ENCODE data around the gene ALCAM. TPM values are rescaled to one million over a fixed set of nuclear protein-coding genes. Genes with fewer than 3 reads are reported as not detected.

The ALCAM gene
- total RNA-seq, 1 experiment from 2014 or later, result 0.41 TPM

DNA sequence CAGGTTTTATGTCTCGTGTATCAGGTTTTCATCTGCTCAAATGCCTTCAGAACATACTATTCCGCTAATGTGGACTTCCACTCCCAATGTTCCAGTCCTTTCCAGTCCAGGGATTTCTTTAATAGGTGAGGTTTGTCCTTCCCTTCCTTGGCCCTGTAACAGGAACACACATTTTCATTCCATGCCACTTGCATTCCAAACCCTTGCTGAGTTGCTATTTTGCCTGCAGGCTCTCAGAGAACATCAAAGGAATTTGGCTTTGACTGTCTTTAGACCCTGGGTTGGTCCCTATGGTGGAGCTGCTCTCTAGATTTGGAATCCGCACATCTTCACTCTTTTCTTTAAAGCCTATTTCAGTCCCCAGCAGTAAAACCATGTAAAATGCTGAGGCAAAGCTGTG lies 12.3 kb upstream of the ALCAM start:
- intact Hi-C loops (cut with micrococcal nuclease; ENCODE audit: unreplicated experiment), result no loop called here
- H3K27ac Mint-ChIP-seq (ENCODE audit: unreplicated experiment), result no peak overlapping the region
- CTCF ChIA-PET, result no interaction called here
- no peaks in the 10 kb centered on the region for H3K9me3 Mint-ChIP-seq (ENCODE audit: unreplicated experiment)
- H3K27me3 ChIP-seq (replicated peaks; ENCODE audit: control insufficient read depth, insufficient read depth, low read length), result no peaks in the 10 kb centered on the region
- H3K4me1 Mint-ChIP-seq (ENCODE audit: low read depth, unreplicated experiment), result no peaks in the 10 kb centered on the region
- TF ChIP-seq, protein P1, sequence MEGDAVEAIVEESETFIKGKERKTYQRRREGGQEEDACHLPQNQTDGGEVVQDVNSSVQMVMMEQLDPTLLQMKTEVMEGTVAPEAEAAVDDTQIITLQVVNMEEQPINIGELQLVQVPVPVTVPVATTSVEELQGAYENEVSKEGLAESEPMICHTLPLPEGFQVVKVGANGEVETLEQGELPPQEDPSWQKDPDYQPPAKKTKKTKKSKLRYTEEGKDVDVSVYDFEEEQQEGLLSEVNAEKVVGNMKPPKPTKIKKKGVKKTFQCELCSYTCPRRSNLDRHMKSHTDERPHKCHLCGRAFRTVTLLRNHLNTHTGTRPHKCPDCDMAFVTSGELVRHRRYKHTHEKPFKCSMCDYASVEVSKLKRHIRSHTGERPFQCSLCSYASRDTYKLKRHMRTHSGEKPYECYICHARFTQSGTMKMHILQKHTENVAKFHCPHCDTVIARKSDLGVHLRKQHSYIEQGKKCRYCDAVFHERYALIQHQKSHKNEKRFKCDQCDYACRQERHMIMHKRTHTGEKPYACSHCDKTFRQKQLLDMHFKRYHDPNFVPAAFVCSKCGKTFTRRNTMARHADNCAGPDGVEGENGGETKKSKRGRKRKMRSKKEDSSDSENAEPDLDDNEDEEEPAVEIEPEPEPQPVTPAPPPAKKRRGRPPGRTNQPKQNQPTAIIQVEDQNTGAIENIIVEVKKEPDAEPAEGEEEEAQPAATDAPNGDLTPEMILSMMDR (IDR thresholded peaks at IDR 0.05; ENCODE audit: insufficient read depth in 1 of 2, low read depth in 1 of 2, low read length in 1 of 2, severe bottlenecking in 1 of 2, unreplicated experiment in 1 of 2), result no peak
- BruUV-seq (replicated peaks), result no TSS peak
- H3K4me3 Mint-ChIP-seq (ENCODE audit: unreplicated experiment), result no peak overlapping the region
- H3K9me3 ChIP-seq, result no peaks in the 10 kb centered on the region
- H3K36me3 Mint-ChIP-seq (ENCODE audit: insufficient read depth, unreplicated experiment), result no peaks in the 10 kb centered on the region
- POLR2A ChIA-PET, result no interaction called here
- no peaks in the 10 kb centered on the region for H3K36me3 ChIP-seq (ENCODE audit: control insufficient read depth, insufficient read depth, low read length)
- no peak overlapping the region for H3K4me3 ChIP-seq (ENCODE audit: low read depth, low read length)
- no peak for DNase-seq
- H3K4me1 ChIP-seq, result no peaks in the 10 kb centered on the region
- H3K27me3 Mint-ChIP-seq (ENCODE audit: insufficient read depth, unreplicated experiment), result peaks cover 3% of the 10 kb centered on the region

DNA sequence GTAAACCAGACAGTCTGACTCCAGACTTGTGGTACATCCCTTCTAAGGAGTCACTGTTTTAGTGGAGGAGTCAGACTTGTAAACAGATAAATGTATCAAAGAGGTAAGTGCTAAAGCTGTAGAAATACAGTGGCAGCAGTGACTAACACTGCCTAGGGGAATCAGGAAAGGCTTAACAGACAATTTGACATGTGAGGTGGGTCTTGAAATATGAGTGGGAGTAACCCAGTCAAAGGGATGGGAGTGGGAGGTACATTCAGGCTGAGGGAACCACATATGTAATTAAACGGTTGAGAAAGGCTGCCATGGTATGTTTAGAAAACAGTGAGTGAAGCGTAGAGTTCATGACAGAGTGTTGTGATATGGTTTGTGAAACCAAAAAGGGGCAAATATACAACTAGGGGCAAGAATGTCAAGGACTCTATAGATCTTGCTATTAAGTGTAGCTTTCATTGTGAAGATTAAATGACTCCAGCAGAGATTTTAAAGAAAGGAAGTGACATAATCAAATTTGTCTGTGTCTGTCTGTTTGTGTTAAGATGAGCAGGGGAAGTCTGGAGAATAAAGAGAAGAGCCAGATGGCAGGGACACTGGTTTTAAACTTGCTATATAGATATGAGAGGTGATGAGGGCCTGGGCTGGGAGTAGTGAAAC lies 11.2 kb upstream of the ALCAM start:
- Histone ChIP-seq H3K4me1 (no peaks in the 10 kb centered on the region), H3K27me3 (replicated peaks; ENCODE audit: control insufficient read depth, insufficient read depth, low read length) (no peaks in the 10 kb centered on the region), H3K9me3 (no peaks in the 10 kb centered on the region), H3K4me3 (ENCODE audit: low read depth, low read length) (no peak overlapping the region), H3K36me3 (ENCODE audit: control insufficient read depth, insufficient read depth, low read length) (no peaks in the 10 kb centered on the region)
- Mint-ChIP-seq H3K27me3 (ENCODE audit: insufficient read depth, unreplicated experiment) (peaks cover 3% of the 10 kb centered on the region), H3K27ac (ENCODE audit: unreplicated experiment) (no peak overlapping the region), H3K36me3 (ENCODE audit: insufficient read depth, unreplicated experiment) (no peaks in the 10 kb centered on the region), H3K4me1 (ENCODE audit: low read depth, unreplicated experiment) (no peaks in the 10 kb centered on the region), H3K4me3 (ENCODE audit: unreplicated experiment) (no peak overlapping the region), H3K9me3 (ENCODE audit: unreplicated experiment) (no peaks in the 10 kb centered on the region)
- intact Hi-C loops (cut with micrococcal nuclease; ENCODE audit: unreplicated experiment), result no loop called here
- TF ChIP-seq, protein P1 (IDR thresholded peaks at IDR 0.05; ENCODE audit: insufficient read depth in 1 of 2, low read depth in 1 of 2, low read length in 1 of 2, severe bottlenecking in 1 of 2, unreplicated experiment in 1 of 2), result no peak
- CTCF ChIA-PET, result no interaction called here
- no peak for DNase-seq
- POLR2A ChIA-PET, result no interaction called here
- BruUV-seq (replicated peaks), result no TSS peak

DNA sequence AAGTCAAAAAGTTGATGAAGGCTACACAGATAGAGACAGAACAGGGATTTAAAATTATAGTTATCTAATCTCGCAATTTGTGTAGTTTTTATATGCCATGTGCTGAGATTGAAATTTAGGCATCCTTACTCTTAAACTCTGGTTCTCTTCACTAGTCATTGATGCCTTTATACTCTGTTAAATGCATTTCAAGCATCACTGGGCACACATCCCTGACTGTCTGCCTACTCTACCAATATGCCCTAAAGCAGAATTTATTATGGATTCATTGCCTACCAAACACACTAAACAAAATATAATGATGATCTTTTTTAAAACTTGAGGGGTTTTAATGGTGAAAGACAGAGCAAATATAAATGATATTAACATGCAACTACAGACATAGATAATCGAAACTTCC lies 10.3 kb upstream of the ALCAM start:
- H3K4me3 ChIP-seq (ENCODE audit: low read depth, low read length), result no peak overlapping the region
- Mint-ChIP-seq H3K4me3 (ENCODE audit: unreplicated experiment) (no peak overlapping the region), H3K9me3 (ENCODE audit: unreplicated experiment) (no peaks in the 10 kb centered on the region), H3K36me3 (ENCODE audit: insufficient read depth, unreplicated experiment) (no peaks in the 10 kb centered on the region), H3K27me3 (ENCODE audit: insufficient read depth, unreplicated experiment) (peaks cover 6% of the 10 kb centered on the region), H3K4me1 (ENCODE audit: low read depth, unreplicated experiment) (no peaks in the 10 kb centered on the region), H3K27ac (ENCODE audit: unreplicated experiment) (no peak overlapping the region)
- TF ChIP-seq, protein P1 (IDR thresholded peaks at IDR 0.05; ENCODE audit: insufficient read depth in 1 of 2, low read depth in 1 of 2, low read length in 1 of 2, severe bottlenecking in 1 of 2, unreplicated experiment in 1 of 2), result no peak
- H3K4me1 ChIP-seq, result no peaks in the 10 kb centered on the region
- no TSS peak for BruUV-seq (replicated peaks)
- no peaks in the 10 kb centered on the region for H3K36me3 ChIP-seq (ENCODE audit: control insufficient read depth, insufficient read depth, low read length)
- CTCF ChIA-PET, result no interaction called here
- no peaks in the 10 kb centered on the region for H3K27me3 ChIP-seq (replicated peaks; ENCODE audit: control insufficient read depth, insufficient read depth, low read length)
- no peak for DNase-seq
- intact Hi-C loops (cut with micrococcal nuclease; ENCODE audit: unreplicated experiment), result no loop called here
- no peaks in the 10 kb centered on the region for H3K9me3 ChIP-seq
- POLR2A ChIA-PET, result no interaction called here
